ENCODE data around the gene GAPDHS. TPM values are rescaled to one million over a fixed set of nuclear protein-coding genes. Genes with fewer than 3 reads are reported as not detected.

Gene GAPDHS
- total RNA-seq: not detected in 2 replicates

GRCh38 chr19:35533201-35533821 is at the start of gene GAPDHS:
GAPDHS (plus strand) TSS chr19:35533456; CDS start chr19:35533528, 72 bp downstream.

GRCh38 chr19:35490364-35490763 is 42.9 kb upstream of the GAPDHS start, which contains the start of gene KRTDAP:
KRTDAP (minus strand) TSS chr19:35490464; CDS start chr19:35490442, 22 bp downstream.

GRCh38 chr19:35513628-35514281 is 19.5 kb upstream of the GAPDHS start, which contains the start of gene DMKN:
DMKN (minus strand) TSS chr19:35513649; CDS start chr19:35513475, 174 bp downstream.

GRCh38 chr19:35528218-35529038 is 4.8 kb upstream of the GAPDHS start, which contains the start of gene SBSN:
SBSN (minus strand) TSS chr19:35528311; CDS start chr19:35528281, 30 bp downstream.

GRCh38 chr19:35545001-35545854 is 12.0 kb downstream of the GAPDHS start, which contains the start of gene TMEM147:
TMEM147 (plus strand) TSS chr19:35545626; CDS start chr19:35545740, 114 bp downstream.

GRCh38 chr19:35563207-35563829 is 30.1 kb downstream of the GAPDHS start, which contains the start of gene ATP4A:
ATP4A (minus strand) TSS chr19:35563658; CDS start chr19:35563629, 29 bp downstream.

GRCh38 chr19:35585848-35586247 is 52.6 kb downstream of the GAPDHS start, which contains the start of gene PMIS2:
PMIS2 (plus strand) TSS chr19:35586173; CDS start chr19:35586260, 87 bp downstream.

Other genes with a start within 250 kb of the GAPDHS start
- 0.34 and 2.9 TPM in 2 replicates for gene MAG, start 241.3 kb upstream of the GAPDHS start, total RNA-seq
- 2.2 and 4.4 TPM in 2 replicates for gene CD22, start 204.3 kb upstream of the GAPDHS start, total RNA-seq
- not detected in 2 replicates for gene FFAR1, start 185.6 kb upstream of the GAPDHS start, total RNA-seq
- gene FFAR3, start 175.0 kb upstream of the GAPDHS start, total RNA-seq: 0.19 TPM in 1 of 2 replicates, not detected in the other
- gene GPR42, start 162.4 kb upstream of the GAPDHS start, total RNA-seq: not detected in 2 replicates
- not detected in 2 replicates for gene FFAR2, start 85.2 kb upstream of the GAPDHS start, total RNA-seq
- not detected in 2 replicates for gene KRTDAP, start 43.0 kb upstream of the GAPDHS start, total RNA-seq
- 9.1 and 10.6 TPM in 2 replicates for gene DMKN, start 19.8 kb upstream of the GAPDHS start, total RNA-seq
- gene SBSN, start 5.1 kb upstream of the GAPDHS start, total RNA-seq: 22.7 and 28.3 TPM in 2 replicates
- 60.7 and 79.1 TPM in 2 replicates for gene TMEM147, start 12.2 kb downstream of the GAPDHS start, total RNA-seq
- not detected in 2 replicates for gene ATP4A, start 30.2 kb downstream of the GAPDHS start, total RNA-seq
- not detected in 2 replicates for gene PMIS2, start 52.7 kb downstream of the GAPDHS start, total RNA-seq
- 2.8 and 3.6 TPM in 2 replicates for gene HAUS5, start 79.3 kb downstream of the GAPDHS start, total RNA-seq
- gene RBM42, start 95.6 kb downstream of the GAPDHS start, total RNA-seq: 59.5 and 62.7 TPM in 2 replicates
- 0.88 and 1.2 TPM in 2 replicates for gene ETV2, start 108.3 kb downstream of the GAPDHS start, total RNA-seq
- gene COX6B1, start 114.9 kb downstream of the GAPDHS start, total RNA-seq: 457 and 613 TPM in 2 replicates
- gene UPK1A, start 133.1 kb downstream of the GAPDHS start, total RNA-seq: 0.24 TPM in 1 of 2 replicates, not detected in the other
- not detected in 2 replicates for gene ZBTB32, start 171.1 kb downstream of the GAPDHS start, total RNA-seq
- 12.6 and 13.1 TPM in 2 replicates for gene KMT2B, start 184.5 kb downstream of the GAPDHS start, total RNA-seq
- 0.37 and 9.8 TPM in 2 replicates for gene IGFLR1, start 209.0 kb downstream of the GAPDHS start, total RNA-seq
- gene U2AF1L4, start 212.0 kb downstream of the GAPDHS start, total RNA-seq: 2.0 and 4.4 TPM in 2 replicates
- 33.8 and 46.2 TPM in 2 replicates for gene PSENEN, start 212.2 kb downstream of the GAPDHS start, total RNA-seq
- 8.1 and 9.4 TPM in 2 replicates for gene LIN37, start 215.1 kb downstream of the GAPDHS start, total RNA-seq
- gene HSPB6, start 223.6 kb downstream of the GAPDHS start, total RNA-seq: 140 and 169 TPM in 2 replicates
- gene PROSER3, start 224.7 kb downstream of the GAPDHS start, total RNA-seq: 6.1 and 6.7 TPM in 2 replicates
- gene ARHGAP33, start 242.1 kb downstream of the GAPDHS start, total RNA-seq: 0.44 and 2.0 TPM in 2 replicates